GM19099 (cell line): Measurements from ENCODE around the gene HSF2.

ENCODE experiments used
- POLR2A ChIP-seq: IDR thresholded peaks from 3 replicates; pipeline ENCODE4 v1.6.1; 2011; ENCODE audit warnings: low read depth; ENCODE audit not compliant: insufficient read length; ENCODE audit errors: extremely low read depth

Gene HSF2

DNA sequence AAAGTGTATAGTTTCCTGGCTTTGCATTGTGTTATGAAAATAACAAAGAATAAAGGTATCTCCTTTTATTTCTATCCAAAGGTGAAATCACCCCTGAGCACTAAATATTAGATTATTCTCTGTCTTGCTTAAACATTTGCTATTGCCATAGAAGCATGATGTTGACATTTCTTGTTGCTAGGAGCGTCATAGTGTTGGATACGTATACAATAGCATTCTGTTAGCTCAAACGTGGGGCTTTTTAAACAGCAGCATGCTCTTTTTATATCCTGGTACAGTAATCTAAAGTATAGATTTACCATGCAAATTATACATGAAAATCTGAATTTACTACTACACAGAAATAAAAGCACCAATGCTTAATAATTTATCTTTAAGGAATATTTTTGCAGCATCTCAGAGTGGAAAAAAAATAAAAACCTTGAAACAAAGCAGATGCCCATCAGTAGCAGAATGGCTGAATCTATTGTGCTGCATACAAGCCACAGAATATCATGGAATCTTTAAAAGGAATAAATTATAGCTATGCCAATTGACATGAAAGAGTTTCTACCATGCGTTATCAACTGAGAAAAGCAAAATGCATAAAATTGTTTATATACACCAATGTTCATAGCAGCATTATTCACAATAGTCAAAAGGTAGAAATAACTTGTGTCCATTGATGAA, 9.6 kb upstream of the HSF2 start:
- no peak for TF ChIP-seq POLR2A

DNA sequence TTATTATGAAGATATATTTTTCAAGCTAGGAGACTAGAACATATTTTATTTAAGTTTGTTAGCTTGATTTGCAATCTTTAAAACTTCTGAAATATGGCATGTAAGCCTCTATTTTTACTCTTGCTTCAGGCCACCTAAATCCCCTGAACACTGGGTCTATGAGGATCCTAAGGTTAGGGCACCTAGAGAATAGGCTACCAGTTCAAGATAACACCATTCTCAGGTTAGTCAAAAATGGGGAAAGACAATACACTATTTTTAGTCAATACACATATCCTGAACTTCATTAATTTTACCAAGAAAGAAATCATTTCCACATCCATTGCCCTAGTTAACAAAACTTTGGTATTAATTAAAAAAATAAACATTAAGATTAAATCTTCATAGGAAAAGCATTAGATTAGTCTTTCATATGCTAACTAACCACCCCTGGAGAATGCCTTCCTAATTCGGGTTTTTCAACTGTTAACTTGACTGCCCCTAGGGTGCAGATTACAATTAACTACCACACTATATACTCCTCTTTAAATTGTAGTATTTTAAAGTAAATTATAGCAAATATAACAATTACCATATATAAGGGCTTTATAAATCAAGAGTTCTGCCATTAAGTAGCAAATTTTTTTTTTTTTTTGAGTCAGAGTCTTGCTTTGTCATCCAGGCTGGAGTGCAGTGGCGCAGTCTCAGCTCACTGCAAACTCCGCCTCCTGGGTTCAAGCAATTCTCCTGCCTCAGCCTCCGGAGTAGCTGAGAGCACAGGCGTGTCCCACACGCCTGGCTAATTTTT, 6.7 kb upstream of the HSF2 start:
- no peak for TF ChIP-seq POLR2A

DNA sequence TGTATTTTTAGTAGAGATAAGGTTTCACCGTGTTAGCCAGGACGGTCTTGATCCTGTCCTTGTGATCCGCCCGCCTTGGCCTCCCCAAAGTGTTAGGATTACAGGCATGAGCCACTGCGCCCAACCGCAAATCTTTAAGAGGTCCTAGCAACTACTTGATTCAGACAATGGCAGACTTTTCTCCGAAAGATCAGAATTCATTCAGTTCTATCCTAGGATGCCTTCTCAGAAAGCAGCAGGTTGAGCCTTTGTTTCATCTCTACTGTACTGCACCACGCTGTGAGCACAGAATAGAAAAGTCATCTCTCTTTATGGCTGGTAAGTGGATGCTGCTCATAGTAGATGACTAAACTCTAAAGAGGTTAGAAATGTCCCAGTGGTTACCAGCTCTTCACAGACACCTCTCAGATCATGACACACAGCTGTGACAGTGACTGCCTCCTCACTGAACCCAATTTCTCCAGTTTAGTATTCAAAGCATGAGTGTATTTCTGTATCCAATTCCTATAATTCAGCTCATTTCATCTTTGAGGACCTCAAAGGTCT, 6.0 kb upstream of the HSF2 start:
- no peak for TF ChIP-seq POLR2A

- no peak for TF ChIP-seq POLR2A
These were observed 5.4 kb upstream of the HSF2 start for GRCh38 chr6:122394016-122394415.

GRCh38 chr6:122399055-122399347, 451 bp upstream of the HSF2 start:
- TF ChIP-seq POLR2A = no peak

- TF ChIP-seq POLR2A = no peak
These were observed 634 bp downstream of the HSF2 start for GRCh38 chr6:122400121-122400450.

DNA sequence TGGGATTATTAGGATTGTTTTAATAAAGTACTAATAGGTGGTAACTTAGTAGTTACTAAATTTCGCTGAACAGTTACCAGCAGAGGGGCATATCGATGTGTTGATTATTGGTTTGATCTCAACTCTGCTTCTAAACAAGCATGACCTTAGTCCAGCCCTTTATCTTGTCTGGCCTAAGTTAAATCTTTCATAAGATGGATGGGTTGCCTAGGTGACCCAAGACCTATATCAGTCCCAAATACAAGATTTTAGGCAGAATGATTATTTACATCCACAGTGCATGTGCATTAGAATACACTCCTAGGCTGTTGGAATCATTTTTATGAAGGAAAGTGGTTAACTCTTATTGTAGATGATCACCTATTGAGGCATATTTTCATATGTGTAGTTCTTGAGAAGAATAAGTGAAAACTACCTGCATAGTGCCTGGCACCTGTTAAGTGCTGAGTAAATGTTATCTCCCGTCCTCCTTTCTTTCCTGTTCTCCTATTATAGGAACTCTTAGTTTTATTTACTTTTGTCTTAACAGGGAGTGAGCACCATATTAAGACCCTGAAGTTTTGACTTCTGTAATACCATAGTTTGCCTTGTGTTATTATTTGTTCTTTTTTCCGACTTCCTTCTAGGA, 1.1 kb downstream of the HSF2 start:
- TF ChIP-seq POLR2A = no peak

GRCh38 chr6:122401104-122401503, 1.7 kb downstream of the HSF2 start:
- TF ChIP-seq POLR2A = no peak

- no peak for TF ChIP-seq POLR2A
These were observed 5.0 kb downstream of the HSF2 start for GRCh38 chr6:122404444-122404843.

DNA sequence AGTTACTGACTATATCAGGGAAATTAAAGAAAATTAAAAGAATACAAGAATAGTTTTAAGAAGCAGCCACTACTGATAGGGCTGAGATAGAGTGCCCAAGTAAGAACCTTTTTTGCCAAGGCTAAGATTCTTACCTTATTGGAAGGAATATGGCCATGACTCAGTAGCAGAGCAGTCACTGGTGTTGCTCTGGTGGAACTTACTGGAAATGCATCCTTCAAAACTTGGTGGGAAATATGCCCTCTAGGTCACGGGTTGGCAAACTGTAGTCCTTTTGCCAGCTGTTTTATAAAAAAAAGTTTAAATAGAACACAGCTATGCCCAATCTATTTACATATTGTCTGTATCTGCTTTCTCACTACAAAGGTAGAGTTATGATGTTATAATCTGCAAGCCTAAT, 6.0 kb downstream of the HSF2 start:
- no peak for TF ChIP-seq POLR2A

- TF ChIP-seq POLR2A = no peak
These were observed 6.7 kb downstream of the HSF2 start for GRCh38 chr6:122406187-122406586.

GRCh38 chr6:122407712-122408111, 8.3 kb downstream of the HSF2 start:
- no peak for TF ChIP-seq POLR2A

DNA sequence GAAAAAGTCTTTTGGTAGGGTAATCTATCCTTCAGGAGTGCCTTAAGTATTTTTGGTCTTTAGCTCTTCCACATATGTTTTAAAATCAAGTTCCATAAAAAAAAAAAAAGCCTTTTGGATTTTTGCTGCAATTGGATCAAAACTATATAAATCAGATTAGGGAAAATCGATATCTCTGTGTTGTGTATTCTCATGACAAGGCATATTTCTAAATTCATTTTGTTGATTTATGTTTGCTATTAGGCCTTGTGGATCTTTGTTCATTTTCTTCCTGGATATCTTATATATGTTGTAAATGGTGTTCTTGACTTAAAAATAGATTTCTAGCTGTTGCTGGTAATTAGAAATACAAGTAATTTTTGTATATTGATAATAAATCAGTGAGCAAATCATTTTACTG, 8.8 kb downstream of the HSF2 start:
- TF ChIP-seq POLR2A = no peak

- TF ChIP-seq POLR2A = no peak
These were observed 9.4 kb downstream of the HSF2 start for GRCh38 chr6:122408702-122409458.

DNA sequence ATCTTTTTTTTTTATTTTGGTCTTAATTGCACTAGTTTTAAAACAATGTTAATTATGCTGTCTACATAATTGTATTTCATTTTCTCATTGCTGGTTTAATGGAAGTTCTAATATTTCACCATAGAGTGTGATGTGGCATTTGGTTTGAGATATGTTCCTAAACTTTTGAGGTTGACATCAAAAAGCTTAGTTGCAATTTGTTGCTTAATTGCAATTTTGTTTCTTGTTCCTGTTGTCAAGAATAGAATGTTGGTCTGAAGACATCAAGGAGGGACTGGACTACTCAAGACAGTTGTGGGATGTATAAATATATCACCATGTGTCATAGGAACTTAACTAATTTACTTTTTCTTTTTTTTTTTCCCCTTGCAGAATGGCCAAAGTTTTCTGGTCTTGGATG, 12.5 kb downstream of the HSF2 start:
- no peak for TF ChIP-seq POLR2A

GRCh38 chr6:122416825-122417224, 17.4 kb downstream of the HSF2 start:
- no peak for TF ChIP-seq POLR2A

DNA sequence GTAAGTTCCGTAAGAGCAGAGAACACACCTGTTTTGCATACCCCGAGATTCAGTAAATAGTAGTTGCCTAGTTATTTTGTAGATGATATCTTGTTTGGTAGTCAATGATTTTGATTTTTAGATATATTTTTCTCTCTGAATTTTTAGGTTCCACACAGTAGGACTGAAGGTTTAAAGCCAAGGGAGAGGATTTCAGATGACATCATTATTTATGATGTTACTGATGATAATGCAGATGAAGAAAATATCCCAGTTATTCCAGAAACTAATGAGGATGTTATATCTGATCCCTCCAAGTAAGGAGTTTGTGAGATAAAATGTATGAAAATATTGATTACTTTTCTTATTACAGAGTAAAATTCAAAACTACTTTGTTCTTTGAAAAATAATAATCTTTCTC, 22.6 kb downstream of the HSF2 start:
- TF ChIP-seq POLR2A = no peak
